Neural cell (in vitro differentiated cells): Measurements from ENCODE around the gene TBX5. TPM values are rescaled to one million over a fixed set of nuclear protein-coding genes. Genes with fewer than 3 reads are reported as not detected.

Source experiments
- H2AFZ ChIP-seq: fragments of 200-600, 300-800 bp; sonication (generic), shearing (Covaris generic); 2 replicates; pipeline ENCODE4 v1.6.0; 2014; ENCODE audit warnings: low read depth, mild to moderate bottlenecking, antibody characterized with exemption, low read length, moderate library complexity
- H3F3A ChIP-seq: fragments of 200-600 bp; shearing (Covaris generic); 2 replicates; pipeline ENCODE4 v1.6.1; 2016; ENCODE audit warnings: mild to moderate bottlenecking, moderate library complexity, mixed read lengths, antibody characterized with exemption, low read length; ENCODE audit not compliant: insufficient read depth, poor library complexity, severe bottlenecking
- H3K27ac ChIP-seq: fragments of 200-600, 300-800 bp; sonication (generic), shearing (Covaris generic); 2 replicates; pipeline ENCODE4 v1.5.1; 2014; ENCODE audit warnings: mild to moderate bottlenecking, low read length, moderate library complexity
- H3K27me3 ChIP-seq: fragments of 300-800, 200-600 bp; sonication (generic), shearing (Covaris generic); 2 replicates; pipeline ENCODE4 v1.6.0; 2014; ENCODE audit warnings: mild to moderate bottlenecking, low read depth, low read length, moderate library complexity; ENCODE audit not compliant: insufficient read depth
- H3K36me3 ChIP-seq: fragments of 300-800, 200-600 bp; sonication (generic), shearing (Covaris generic); 2 replicates; pipeline ENCODE4 v1.5.1; 2014; ENCODE audit warnings: mild to moderate bottlenecking, antibody characterized with exemption, low read length, moderate library complexity; ENCODE audit not compliant: insufficient read depth
- H3K4me2 ChIP-seq: fragments of 300-800, 200-600 bp; sonication (generic), shearing (Covaris generic); 2 replicates; pipeline ENCODE4 v1.6.0; 2014; ENCODE audit warnings: mild to moderate bottlenecking, low read length
- H3K4me3 ChIP-seq: fragments of 300-800, 200-600 bp; sonication (generic), shearing (Covaris generic); 2 replicates; pipeline ENCODE4 v1.5.1; 2014; ENCODE audit warnings: mild to moderate bottlenecking, low read length, moderate library complexity
- H3K79me2 ChIP-seq: fragments of 200-600 bp; shearing (Covaris generic); replicated peaks from 2 replicates; pipeline ENCODE4 v1.6.0; 2014; ENCODE audit warnings: mild to moderate bottlenecking, low read length, moderate library complexity; ENCODE audit not compliant: insufficient read depth
- H3K9ac ChIP-seq: fragments of 300-800, 200-600 bp; sonication (generic), shearing (Covaris generic); 2 replicates; pipeline ENCODE4 v1.6.1; 2016; ENCODE audit warnings: mild to moderate bottlenecking, low read length, mixed read lengths
- H3K9me2 ChIP-seq: fragments of 200-600 bp; shearing (Covaris generic); 2 replicates; pipeline ENCODE4 v1.6.1; 2016; ENCODE audit warnings: mild to moderate bottlenecking, low read length, mixed read lengths; ENCODE audit not compliant: insufficient read depth
- H3K9me3 ChIP-seq: fragments of 200-600, 300-800 bp; sonication (generic), shearing (Covaris generic); 2 replicates; pipeline ENCODE4 v1.6.1; 2016; ENCODE audit warnings: mild to moderate bottlenecking, mixed run types, low read length, moderate library complexity, mixed read lengths
- H4K20me1 ChIP-seq: fragments of 200-600 bp; shearing (Covaris generic); 2 replicates; pipeline ENCODE4 v1.6.1; 2016; ENCODE audit warnings: mild to moderate bottlenecking, mixed run types; ENCODE audit not compliant: insufficient read depth
- CTCF ChIP-seq: fragments of 450-650 bp; IDR thresholded peaks from 2 replicates; pipeline ENCODE4 v1.5.1; 2014; ENCODE audit warnings: antibody characterized with exemption, mild to moderate bottlenecking, moderate library complexity; ENCODE audit not compliant: poor library complexity, severe bottlenecking
- EP300 ChIP-seq: fragments of 450-650 bp; conservative IDR thresholded peaks from 2 replicates; pipeline ENCODE4 v1.6.1; 2014; ENCODE audit warnings: antibody characterized with exemption, mild to moderate bottlenecking, moderate library complexity; ENCODE audit not compliant: poor library complexity, severe bottlenecking
- EZH2 ChIP-seq: fragments of 200-600, 300-800 bp; shearing (Covaris generic), sonication (generic); IDR thresholded peaks from 2 replicates; pipeline ENCODE4 v1.6.1; 2014; ENCODE audit warnings: antibody characterized with exemption, low read length, borderline replicate concordance, mild to moderate bottlenecking; ENCODE audit not compliant: insufficient read depth, poor library complexity, severe bottlenecking
- MXI1 ChIP-seq: fragments of 450-650 bp; conservative IDR thresholded peaks from 2 replicates; pipeline ENCODE4 v1.6.1; 2014; ENCODE audit warnings: antibody characterized with exemption, mild to moderate bottlenecking; ENCODE audit not compliant: poor library complexity, severe bottlenecking
- POLR2AphosphoS5 ChIP-seq: IDR thresholded peaks from 2 replicates; pipeline ENCODE4 v1.6.1; 2012
- RAD21 ChIP-seq: fragments of 450-650 bp; conservative IDR thresholded peaks from 2 replicates; pipeline ENCODE4 v1.6.1; 2014; ENCODE audit warnings: antibody characterized with exemption, mild to moderate bottlenecking, moderate library complexity
- SMC3 ChIP-seq: fragments of 450-650 bp; conservative IDR thresholded peaks from 2 replicates; pipeline ENCODE4 v1.6.1; 2014; ENCODE audit warnings: antibody characterized with exemption, mild to moderate bottlenecking, moderate library complexity; ENCODE audit not compliant: poor library complexity
- TAF1 ChIP-seq: IDR thresholded peaks from 2 replicates; pipeline ENCODE4 v1.6.1; 2012; ENCODE audit warnings: low read depth
- polyA plus RNA-seq: library from polyadenylated mRNA; depleted of rRNA; stranded (reverse); fragments of >200 nt; gene quantifications from 2 replicates; pipeline ENCODE4 v1.2.3, GENCODE V29; 2014
- TF ChIP-seq, protein P1 (sequence below): IDR thresholded peaks from 2 replicates; pipeline ENCODE4 v1.6.1; 2012; ENCODE audit warnings: borderline replicate concordance

Gene TBX5
- polyA plus RNA-seq, 1 donor from 2014 or later, result not detected

- no peaks in the 10 kb centered on the region for H4K20me1 ChIP-seq
Measured at GRCh38 chr12:114450019-114450418, 44.1 kb upstream of the TBX5 start.

GRCh38 chr12:114448618-114448933, 42.6 kb upstream of the TBX5 start:
- Histone ChIP-seq H3K9me3 (no peaks in the 10 kb centered on the region), H3K9me2 (no peaks in the 10 kb centered on the region), H4K20me1 (no peaks in the 10 kb centered on the region), H3K27me3 (peaks cover 95% of the 10 kb centered on the region), H3K79me2 (no peaks in the 10 kb centered on the region), H3K36me3 (no peaks in the 10 kb centered on the region), H3K4me3 (no peak overlapping the region), H3K4me2 (no peak overlapping the region), H3K27ac (no peak overlapping the region), H2AFZ (no peak overlapping the region), H3F3A (no peaks in the 10 kb centered on the region), H3K9ac (no peak overlapping the region)
- no peak for TF ChIP-seq POLR2AphosphoS5
- TF ChIP-seq TAF1, result no peak
- no peak for TF ChIP-seq RAD21
- TF ChIP-seq CTCF, result no peak
- TF ChIP-seq MXI1, result no peak
- no peak for TF ChIP-seq EZH2
- TF ChIP-seq, protein P1, sequence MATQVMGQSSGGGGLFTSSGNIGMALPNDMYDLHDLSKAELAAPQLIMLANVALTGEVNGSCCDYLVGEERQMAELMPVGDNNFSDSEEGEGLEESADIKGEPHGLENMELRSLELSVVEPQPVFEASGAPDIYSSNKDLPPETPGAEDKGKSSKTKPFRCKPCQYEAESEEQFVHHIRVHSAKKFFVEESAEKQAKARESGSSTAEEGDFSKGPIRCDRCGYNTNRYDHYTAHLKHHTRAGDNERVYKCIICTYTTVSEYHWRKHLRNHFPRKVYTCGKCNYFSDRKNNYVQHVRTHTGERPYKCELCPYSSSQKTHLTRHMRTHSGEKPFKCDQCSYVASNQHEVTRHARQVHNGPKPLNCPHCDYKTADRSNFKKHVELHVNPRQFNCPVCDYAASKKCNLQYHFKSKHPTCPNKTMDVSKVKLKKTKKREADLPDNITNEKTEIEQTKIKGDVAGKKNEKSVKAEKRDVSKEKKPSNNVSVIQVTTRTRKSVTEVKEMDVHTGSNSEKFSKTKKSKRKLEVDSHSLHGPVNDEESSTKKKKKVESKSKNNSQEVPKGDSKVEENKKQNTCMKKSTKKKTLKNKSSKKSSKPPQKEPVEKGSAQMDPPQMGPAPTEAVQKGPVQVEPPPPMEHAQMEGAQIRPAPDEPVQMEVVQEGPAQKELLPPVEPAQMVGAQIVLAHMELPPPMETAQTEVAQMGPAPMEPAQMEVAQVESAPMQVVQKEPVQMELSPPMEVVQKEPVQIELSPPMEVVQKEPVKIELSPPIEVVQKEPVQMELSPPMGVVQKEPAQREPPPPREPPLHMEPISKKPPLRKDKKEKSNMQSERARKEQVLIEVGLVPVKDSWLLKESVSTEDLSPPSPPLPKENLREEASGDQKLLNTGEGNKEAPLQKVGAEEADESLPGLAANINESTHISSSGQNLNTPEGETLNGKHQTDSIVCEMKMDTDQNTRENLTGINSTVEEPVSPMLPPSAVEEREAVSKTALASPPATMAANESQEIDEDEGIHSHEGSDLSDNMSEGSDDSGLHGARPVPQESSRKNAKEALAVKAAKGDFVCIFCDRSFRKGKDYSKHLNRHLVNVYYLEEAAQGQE, result no peak
- no peak for TF ChIP-seq SMC3
- no peak for TF ChIP-seq EP300

More at GRCh38 chr12:114450019-114450418, 44.1 kb upstream of the TBX5 start:
- H3K27ac ChIP-seq, result no peak overlapping the region
- H3F3A ChIP-seq, result no peaks in the 10 kb centered on the region
- H3K9ac ChIP-seq, result no peak overlapping the region
- no peaks in the 10 kb centered on the region for H3K9me2 ChIP-seq
- H3K36me3 ChIP-seq, result no peaks in the 10 kb centered on the region
- TF ChIP-seq MXI1 (no peak), POLR2AphosphoS5 (no peak), RAD21 (no peak), SMC3 (no peak), CTCF (no peak), EP300 (no peak), TAF1 (no peak), EZH2 (no peak)
- TF ChIP-seq, protein P1, result no peak
- no peaks in the 10 kb centered on the region for H3K9me3 ChIP-seq
- no peaks in the 10 kb centered on the region for H3K79me2 ChIP-seq
- no peak overlapping the region for H3K4me2 ChIP-seq
- no peak overlapping the region for H2AFZ ChIP-seq
- H3K4me3 ChIP-seq, result no peak overlapping the region
- H3K27me3 ChIP-seq, result peaks cover 90% of the 10 kb centered on the region
